Keratinocyte (primary cell): ENCODE measurements around the gene FBXL17.

Source experiments
- CTCF ChIP-seq, 3 experiments: IDR thresholded peaks in 1 of 3; conservative IDR thresholded peaks in 1 of 3; optimal IDR thresholded peaks in 1 of 3; 2 replicates in 2 of 3; 3 replicates in 1 of 3; pipeline versions ENCODE3 to v1.5.1; 2011; ENCODE audit warnings: low read length in 3 of 3, mild to moderate bottlenecking in 3 of 3, moderate library complexity in 2 of 3, control low read depth in 1 of 3, inconsistent platforms in 1 of 3; ENCODE audit not compliant: insufficient read depth in 2 of 3; ENCODE audit errors: extremely low read depth in 1 of 3
- EZH2 ChIP-seq: IDR thresholded peaks from one replicate; pipeline ENCODE4 v1.6.1; 2012; ENCODE audit warnings: inconsistent platforms, mild to moderate bottlenecking, low read length, moderate library complexity

GRCh38 chr5:108233617-108234155 is 148.2 kb downstream of the FBXL17 start:
- TF ChIP-seq EZH2: no peak
- no peak for TF ChIP-seq CTCF (optimal IDR thresholded peaks at IDR 0.05 in 1 of 3, IDR thresholded peaks at IDR 0.05 in 1 of 3, conservative IDR thresholded peaks at IDR 0.05 in 1 of 3; ENCODE audit: extremely low read depth in 1 of 3, insufficient read depth in 2 of 3, low read length in 3 of 3)
